NB4 (cell line): Measurements from ENCODE around the gene IGSF9B.

Experiments
- POLR2A ChIP-seq: IDR thresholded peaks from 2 replicates; pipeline ENCODE4 v1.6.1; 2011; ENCODE audit warnings: mild to moderate bottlenecking; ENCODE audit not compliant: insufficient read length; ENCODE audit errors: extremely low read depth
- TF ChIP-seq, protein P1 (sequence below): IDR thresholded peaks from one replicate; pipeline ENCODE4 v1.5.1; 2012; ENCODE audit warnings: low read depth, low read length
- TF ChIP-seq, protein P2 (sequence below): IDR thresholded peaks from 2 replicates; pipeline ENCODE4 v1.6.1; 2011; ENCODE audit warnings: low read depth, low read length

DNA sequence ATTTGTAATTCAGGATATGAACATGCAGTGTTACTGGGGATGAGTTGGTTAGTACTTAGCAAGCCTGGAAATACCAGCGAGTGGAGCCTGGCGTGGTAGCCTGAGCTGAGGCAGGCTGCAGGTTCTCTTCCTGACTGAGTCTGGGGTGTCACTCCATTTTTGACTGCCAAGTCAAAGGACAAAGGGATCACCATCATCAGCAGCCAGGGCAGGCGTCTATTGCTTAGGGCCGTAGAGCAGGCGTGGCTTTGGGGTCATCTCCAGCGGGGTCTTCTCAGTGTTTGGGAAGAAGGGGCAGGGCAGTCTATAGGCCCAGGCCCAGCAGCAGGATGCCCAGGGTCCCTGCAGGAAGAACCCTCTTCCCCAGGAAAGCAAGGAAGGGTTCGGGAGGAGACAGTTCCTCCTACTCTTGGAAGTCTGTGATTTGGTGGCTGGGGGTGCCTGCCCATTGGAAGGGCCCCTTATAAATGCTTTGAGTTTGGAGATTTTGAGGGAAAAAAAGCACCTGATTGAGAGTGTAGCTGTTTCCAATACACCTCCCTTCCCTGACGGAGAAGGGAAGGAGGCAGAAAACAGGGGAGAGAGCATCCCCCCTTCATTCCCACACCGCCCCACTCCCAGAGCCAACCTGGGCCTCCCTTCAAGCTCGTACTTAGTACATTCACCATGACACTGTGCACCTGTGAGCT is 60.0 kb downstream of the IGSF9B start:
- TF ChIP-seq, protein P1, sequence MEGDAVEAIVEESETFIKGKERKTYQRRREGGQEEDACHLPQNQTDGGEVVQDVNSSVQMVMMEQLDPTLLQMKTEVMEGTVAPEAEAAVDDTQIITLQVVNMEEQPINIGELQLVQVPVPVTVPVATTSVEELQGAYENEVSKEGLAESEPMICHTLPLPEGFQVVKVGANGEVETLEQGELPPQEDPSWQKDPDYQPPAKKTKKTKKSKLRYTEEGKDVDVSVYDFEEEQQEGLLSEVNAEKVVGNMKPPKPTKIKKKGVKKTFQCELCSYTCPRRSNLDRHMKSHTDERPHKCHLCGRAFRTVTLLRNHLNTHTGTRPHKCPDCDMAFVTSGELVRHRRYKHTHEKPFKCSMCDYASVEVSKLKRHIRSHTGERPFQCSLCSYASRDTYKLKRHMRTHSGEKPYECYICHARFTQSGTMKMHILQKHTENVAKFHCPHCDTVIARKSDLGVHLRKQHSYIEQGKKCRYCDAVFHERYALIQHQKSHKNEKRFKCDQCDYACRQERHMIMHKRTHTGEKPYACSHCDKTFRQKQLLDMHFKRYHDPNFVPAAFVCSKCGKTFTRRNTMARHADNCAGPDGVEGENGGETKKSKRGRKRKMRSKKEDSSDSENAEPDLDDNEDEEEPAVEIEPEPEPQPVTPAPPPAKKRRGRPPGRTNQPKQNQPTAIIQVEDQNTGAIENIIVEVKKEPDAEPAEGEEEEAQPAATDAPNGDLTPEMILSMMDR = no peak
- TF ChIP-seq, protein P2, sequence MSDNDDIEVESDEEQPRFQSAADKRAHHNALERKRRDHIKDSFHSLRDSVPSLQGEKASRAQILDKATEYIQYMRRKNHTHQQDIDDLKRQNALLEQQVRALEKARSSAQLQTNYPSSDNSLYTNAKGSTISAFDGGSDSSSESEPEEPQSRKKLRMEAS = no peak
- no peak for TF ChIP-seq POLR2A
